HCT116 (cell line): ENCODE results near the gene LONRF3.
"Not testable (repeated sequence)": the region's sequence is repeated elsewhere in the genome, so short reads cannot be mapped to it uniquely, and the experiment has no call there.

Experiments used
- ATF3 ChIP-seq: IDR thresholded peaks from 2 replicates; pipeline ENCODE4 v1.6.1; 2012
- CEBPB ChIP-seq: IDR thresholded peaks from 2 replicates; pipeline ENCODE4 v1.6.1; 2012; ENCODE audit warnings: low read depth
- CTCF ChIP-seq, 3 experiments: fragments of 200-600 bp in 1 of 3; sonication (generic) in 1 of 3; IDR thresholded peaks in 2 of 3; conservative IDR thresholded peaks in 1 of 3; 2 replicates each; pipeline ENCODE4 v1.5.1; 2012 to 2017; ENCODE audit warnings: low read depth in 2 of 3, low read length in 2 of 3, antibody characterized with exemption in 1 of 3, borderline replicate concordance in 1 of 3, control low read depth in 1 of 3, mild to moderate bottlenecking in 1 of 3, mixed read lengths in 1 of 3, mixed run types in 1 of 3, moderate library complexity in 1 of 3; ENCODE audit not compliant: insufficient read depth in 1 of 3
- EZH2phosphoT487 ChIP-seq: fragments of 200-600 bp; IDR thresholded peaks from 2 replicates; pipeline ENCODE4 v1.6.1; 2018; ENCODE audit warnings: antibody characterized with exemption, borderline replicate concordance
- FOSL1 ChIP-seq: IDR thresholded peaks from 2 replicates; pipeline ENCODE4 v1.6.1; 2012; ENCODE audit warnings: low read depth
- MAX ChIP-seq: IDR thresholded peaks from 2 replicates; pipeline ENCODE4 v1.6.1; 2012
- SIN3A ChIP-seq: IDR thresholded peaks from 2 replicates; pipeline ENCODE4 v1.6.1; 2012; ENCODE audit warnings: low read depth
- ZBTB33 ChIP-seq: IDR thresholded peaks from 2 replicates; pipeline ENCODE4 v1.6.1; 2011; ENCODE audit warnings: mild to moderate bottlenecking, low read length, moderate library complexity; ENCODE audit not compliant: insufficient replicate concordance; ENCODE audit errors: extremely low read depth

GRCh38 chrX:119027960-119028732 lies 53.7 kb downstream of the LONRF3 start:
- TF ChIP-seq SIN3A; CTCF (IDR thresholded peaks at IDR 0.05 in 2 of 3, conservative IDR thresholded peaks at IDR 0.05 in 1 of 3; ENCODE audit: borderline replicate concordance in 1 of 3, insufficient read depth in 1 of 3, low read depth in 2 of 3, low read length in 2 of 3); ZBTB33; MAX; ATF3; EZH2phosphoT487; FOSL1; CEBPB: not testable (repeated sequence)
